Sigmoid colon (tissue), 4 donors: ENCODE measurements around the gene RIMBP2.

Source experiments
- CTCF ChIP-seq, 4 experiments: fragments of 450-650 bp in 3 of 4; fragments of 200-600 bp in 1 of 4; IDR thresholded peaks; one replicate each; pipeline ENCODE4 v1.5.1; 2016 to 2019; ENCODE audit warnings: antibody characterized with exemption in 4 of 4, mild to moderate bottlenecking in 3 of 4, moderate library complexity in 2 of 4
- EP300 ChIP-seq, 4 donors: sonication (generic); formaldehyde crosslinking; IDR thresholded peaks; one replicate each; pipeline ENCODE4 v1.6.1; 2017; ENCODE audit warnings: antibody characterized with exemption in 4 of 4
- POLR2A ChIP-seq, 2 donors: fragments of 450-650 bp; IDR thresholded peaks; one replicate each; pipeline ENCODE4 v1.6.1; 2016; ENCODE audit warnings: antibody characterized with exemption in 2 of 2, mild to moderate bottlenecking in 2 of 2, moderate library complexity in 2 of 2
- POLR2AphosphoS5 ChIP-seq, 4 donors: sonication (generic); formaldehyde crosslinking; IDR thresholded peaks; one replicate each; pipeline ENCODE4 v1.6.1; 2017; ENCODE audit warnings: antibody characterized with exemption in 4 of 4

GRCh38 chr12:130613131-130613530, 103.0 kb downstream of the RIMBP2 start:
- TF ChIP-seq CTCF (IDR thresholded peaks at IDR 0.05) (no peak), EP300 (IDR thresholded peaks at IDR 0.05) (no peak), POLR2AphosphoS5 (IDR thresholded peaks at IDR 0.05) (no peak), POLR2A (IDR thresholded peaks at IDR 0.05) (no peak)
